ENCODE results near the gene SERTAD2.

The SERTAD2 gene

GRCh38 chr2:64594226-64594989 is 59.3 kb downstream of the SERTAD2 start:
- H3K27ac ChIP-seq = no peak overlapping the region
- no peak for TF ChIP-seq ZFX (IDR thresholded peaks at IDR 0.05)
- no peak for TF ChIP-seq CTCF (conservative IDR thresholded peaks at IDR 0.05)

GRCh38 chr2:64593035-64593655 is 60.6 kb downstream of the SERTAD2 start:
- H3K27ac ChIP-seq = no peak overlapping the region
- TF ChIP-seq ZFX (IDR thresholded peaks at IDR 0.05) = no peak
- no peak for TF ChIP-seq CTCF (conservative IDR thresholded peaks at IDR 0.05)

DNA sequence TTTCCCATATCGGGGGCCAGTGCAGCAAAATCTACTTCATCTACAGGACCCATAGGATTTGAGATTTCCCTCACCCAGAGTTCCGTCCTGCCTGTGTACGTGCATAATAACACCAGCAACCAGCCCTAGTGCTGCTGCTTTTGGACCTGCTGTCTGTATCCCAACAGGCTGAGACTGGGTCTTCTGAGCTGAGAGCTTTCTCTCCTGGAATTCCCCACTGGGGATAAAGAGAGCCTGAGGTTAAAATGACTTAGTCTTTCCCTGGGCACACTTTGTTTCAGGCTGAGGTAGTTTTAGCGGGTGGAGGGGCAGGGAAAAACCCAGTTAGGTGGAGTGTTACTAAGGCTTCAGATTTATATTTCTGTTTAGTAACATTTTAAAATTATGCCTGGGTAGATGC is 62.5 kb downstream of the SERTAD2 start:
- TF ChIP-seq ZFX (IDR thresholded peaks at IDR 0.05) = no peak
- no peak for TF ChIP-seq CTCF (conservative IDR thresholded peaks at IDR 0.05)
- no peak overlapping the region for H3K27ac ChIP-seq

DNA sequence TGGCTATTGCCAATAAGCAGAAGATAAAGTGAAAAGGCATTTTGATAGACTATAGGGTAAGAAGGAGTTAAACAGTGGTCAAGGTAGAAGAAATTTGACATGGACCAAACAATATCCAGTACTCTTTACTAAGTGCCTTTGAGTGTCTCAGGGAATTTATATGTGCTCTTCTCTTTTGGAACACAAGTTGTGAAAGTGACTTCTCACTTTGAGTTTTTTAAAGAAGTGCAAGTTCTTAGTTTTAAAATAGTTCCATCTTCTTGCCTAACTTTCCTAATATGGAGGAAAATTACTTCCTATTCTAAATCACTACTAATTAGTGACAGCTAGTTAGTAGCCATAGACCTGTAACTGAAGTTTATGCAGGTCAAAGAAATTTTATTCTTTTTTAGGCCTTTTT is 66.2 kb downstream of the SERTAD2 start:
- H3K27ac ChIP-seq = no peak overlapping the region
- TF ChIP-seq CTCF (conservative IDR thresholded peaks at IDR 0.05) = no peak

- no peak overlapping the region for H3K27ac ChIP-seq
- TF ChIP-seq CTCF (conservative IDR thresholded peaks at IDR 0.05) (peak; percentile 64), ZFX (IDR thresholded peaks at IDR 0.05) (no peak)
Observed at GRCh38 chr2:64586883-64587481, 66.7 kb downstream of the SERTAD2 start.

DNA sequence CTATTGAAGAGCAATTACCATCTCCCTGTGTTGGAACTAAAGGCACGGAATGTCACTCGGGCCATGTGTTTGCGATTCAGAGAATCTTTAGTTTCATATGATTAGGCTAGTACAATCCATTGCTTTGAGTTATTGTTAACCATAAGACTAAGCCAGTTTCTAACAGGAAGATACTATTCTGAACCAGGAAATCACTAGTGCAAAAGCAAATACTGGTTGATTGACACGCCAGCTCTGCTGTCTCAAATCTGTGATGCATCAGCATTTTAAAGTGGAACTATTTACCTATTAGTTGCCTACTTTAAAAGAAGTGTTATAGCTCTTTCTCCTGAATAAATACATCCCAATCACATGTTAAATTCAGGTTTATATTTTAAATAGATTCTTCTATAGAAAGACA is 67.7 kb downstream of the SERTAD2 start:
- TF ChIP-seq CTCF (conservative IDR thresholded peaks at IDR 0.05) (no peak), ZFX (IDR thresholded peaks at IDR 0.05) (no peak)
- H3K27ac ChIP-seq = no peak overlapping the region

- no peak for TF ChIP-seq CTCF (conservative IDR thresholded peaks at IDR 0.05)
- TF ChIP-seq ZFX (IDR thresholded peaks at IDR 0.05) = no peak
- no peak overlapping the region for H3K27ac ChIP-seq
Observed at GRCh38 chr2:64582774-64583340, 70.9 kb downstream of the SERTAD2 start.

Data from C4-2B (cell line).